Endothelial cell of umbilical vein (primary cell): Measurements from ENCODE around the gene MGARP. TPM values are rescaled to one million over a fixed set of nuclear protein-coding genes. Genes with fewer than 3 reads are reported as not detected.

Source experiments
- BruUV-seq: library from RNA; stranded (reverse); fragments of 400-500 nt; replicated peaks from 2 replicates; lab custom pipeline; 2021; lab: Mats Ljungman, UMichigan
- CTCF ChIA-PET: fragments of 300-600, 350-600 bp; sonication (Branson Sonifier 250); formaldehyde crosslinking; loops from one replicate; lab custom pipeline; 2021; ENCODE audit warnings: antibody characterized with exemption, inconsistent platforms; lab: Charles Lee
- POLR2A ChIA-PET: fragments of 300-600, 350-600 bp; sonication (Branson Sonifier 250); formaldehyde crosslinking; loops from one replicate; lab custom pipeline; 2021; ENCODE audit warnings: antibody characterized with exemption, inconsistent platforms; lab: Charles Lee
- DNase-seq: peaks from one replicate; pipeline ENCODE4 v3.0.0-alpha.2; 2011; ENCODE audit warnings: low read depth, low spot score
- FAIRE-seq: peaks from 2 replicates; lab custom pipeline; 2011; peaks lifted over from hg19 to GRCh38; lab: Jason Lieb, UNC
- H2AFZ ChIP-seq: 2 replicates; pipeline ENCODE4 v1.6.0; 2012; ENCODE audit warnings: low read depth, low read length, control low read depth, inconsistent platforms
- H3K27ac ChIP-seq: 2 replicates; pipeline ENCODE4 v1.5.1; 2011; ENCODE audit warnings: low read depth, mild to moderate bottlenecking, control low read depth, low read length, moderate library complexity; ENCODE audit not compliant: insufficient read depth
- H3K27me3 ChIP-seq, 2 experiments: 2 replicates each; pipeline versions ENCODE4 v1.6.0 to v1.6.1; 2011; ENCODE audit warnings: low read length in 2 of 2, mixed read lengths in 1 of 2; ENCODE audit not compliant: control insufficient read depth in 2 of 2, insufficient read depth in 2 of 2
- H3K36me3 ChIP-seq, 2 experiments: 2 replicates in 1 of 2; 3 replicates in 1 of 2; pipeline ENCODE4 v1.5.1; 2011; ENCODE audit warnings: low read length in 2 of 2, mild to moderate bottlenecking in 1 of 2, moderate library complexity in 1 of 2; ENCODE audit not compliant: control insufficient read depth in 2 of 2, insufficient read depth in 2 of 2; ENCODE audit errors: extremely low read depth in 1 of 2
- H3K4me1 ChIP-seq: 3 replicates; pipeline ENCODE4 v1.5.1; 2011; ENCODE audit warnings: mild to moderate bottlenecking, low read length; ENCODE audit not compliant: control insufficient read depth, insufficient read depth; ENCODE audit errors: extremely low read depth
- H3K4me2 ChIP-seq: 2 replicates; pipeline ENCODE4 v1.6.1; 2011; ENCODE audit warnings: low read length, control low read depth, mixed read lengths; ENCODE audit not compliant: insufficient read depth
- H3K4me3 ChIP-seq, 3 experiments: fragments of 200-600 bp in 1 of 3; sonication (generic), shearing (Covaris generic) in 1 of 3; replicated peaks in 1 of 3; 2 replicates each; pipeline ENCODE4 v1.5.1; 2011 to 2016; ENCODE audit warnings: control low read depth in 3 of 3, low read length in 3 of 3, mild to moderate bottlenecking in 2 of 3, inconsistent platforms in 1 of 3, low read depth in 1 of 3, moderate library complexity in 1 of 3; ENCODE audit not compliant: insufficient read depth in 1 of 3
- H3K79me2 ChIP-seq: 2 replicates; pipeline ENCODE4 v1.6.0; 2012; ENCODE audit warnings: low read length, inconsistent platforms; ENCODE audit not compliant: control insufficient read depth, insufficient read depth
- H3K9ac ChIP-seq: replicated peaks from 2 replicates; pipeline ENCODE3; 2011; ENCODE audit warnings: low read length, control low read depth; ENCODE audit not compliant: insufficient read depth; ENCODE audit errors: extremely low read depth
- H3K9me1 ChIP-seq: replicated peaks from 3 replicates; pipeline ENCODE4 v1.6.0; 2011; ENCODE audit warnings: mild to moderate bottlenecking, low read length; ENCODE audit not compliant: control insufficient read depth, insufficient read depth; ENCODE audit errors: extremely low read depth
- H3K9me3 ChIP-seq: replicated peaks from 2 replicates; pipeline ENCODE4 v1.5.1; 2012; ENCODE audit warnings: low read length, inconsistent platforms; ENCODE audit not compliant: control insufficient read depth, insufficient read depth
- H4K20me1 ChIP-seq: replicated peaks from 2 replicates; pipeline ENCODE3; 2011; ENCODE audit warnings: mild to moderate bottlenecking, low read length; ENCODE audit not compliant: control insufficient read depth, insufficient read depth; ENCODE audit errors: extremely low read depth
- EZH2 ChIP-seq: IDR thresholded peaks from 2 replicates; pipeline ENCODE4 v1.6.1; 2012; ENCODE audit warnings: borderline replicate concordance, low read depth, mild to moderate bottlenecking, moderate library complexity, low read length, inconsistent platforms; ENCODE audit not compliant: severe bottlenecking
- FOS ChIP-seq: IDR thresholded peaks from 2 replicates; pipeline ENCODE4 v1.6.1; 2011; ENCODE audit warnings: mild to moderate bottlenecking, low read length, moderate library complexity, borderline replicate concordance; ENCODE audit not compliant: insufficient read depth
- GATA2 ChIP-seq: IDR thresholded peaks from 2 replicates; pipeline ENCODE4 v1.7.0; 2011; ENCODE audit warnings: low read depth, mild to moderate bottlenecking, moderate library complexity, mixed read lengths, low read length; ENCODE audit not compliant: insufficient read length, insufficient read depth
- JUN ChIP-seq: IDR thresholded peaks from 2 replicates; pipeline ENCODE4 v1.6.1; 2011; ENCODE audit warnings: borderline replicate concordance, low read depth; ENCODE audit not compliant: insufficient read length, insufficient read depth
- MYC ChIP-seq: IDR thresholded peaks from one replicate; pipeline ENCODE4 v1.6.1; 2011; ENCODE audit warnings: mild to moderate bottlenecking, low read depth, low read length
- POLR2A ChIP-seq: IDR thresholded peaks from 2 replicates; pipeline ENCODE4 v1.6.1; 2012; ENCODE audit warnings: low read depth, mild to moderate bottlenecking, control low read depth, low read length
- POLR2AphosphoS5 ChIP-seq: IDR thresholded peaks from 2 replicates; pipeline ENCODE4 v1.6.1; 2012; ENCODE audit warnings: low read depth, mild to moderate bottlenecking, control low read depth, low read length, moderate library complexity; ENCODE audit not compliant: insufficient read depth
- dilution Hi-C: fragments of 300-500 bp; cut with MboI; formaldehyde crosslinking; loops from one replicate; pipeline ENCODE4 v1.15.0; 2019; ENCODE audit warnings: low sequenced_read_pairs; ENCODE audit not compliant: extremely low pct_ligation_motif_present
- intact Hi-C: fragments of 100-400 bp; cut with micrococcal nuclease; formaldehyde crosslinking; loops from one replicate; pipeline ENCODE4 v1.10.0; 2022
- polyA plus RNA-seq, 4 experiments: library from polyadenylated mRNA; depleted of rRNA in 3 of 4; stranded (reverse) in 3 of 4; unstranded in 1 of 4; fragments of >200 nt; gene quantifications; 2 replicates each; pipeline versions ENCODE4 v1.2.1 to v1.2.3, GENCODE V29; 2011 to 2012; ENCODE audit warnings: missing spikeins in 1 of 4
- total RNA-seq: library from RNA; stranded (reverse); gene quantifications from 2 replicates; pipeline ENCODE4 v1.2.3, GENCODE V29; 2021
- TF ChIP-seq, protein P1 (sequence below), 2 donors: IDR thresholded peaks; 1 replicate in 1 of 2; 2 replicates in 1 of 2; pipeline ENCODE4 v1.5.1; 2011; ENCODE audit warnings: low read length in 2 of 2, mild to moderate bottlenecking in 2 of 2, moderate library complexity in 2 of 2, control low read depth in 1 of 2, inconsistent platforms in 1 of 2, low read depth in 1 of 2; ENCODE audit not compliant: insufficient read depth in 1 of 2; ENCODE audit errors: extremely low read depth in 1 of 2
- TF ChIP-seq, protein P2 (sequence below): IDR thresholded peaks from 2 replicates; pipeline ENCODE4 v1.6.1; 2011; ENCODE audit not compliant: insufficient read depth, insufficient read length

The MGARP gene
- total and polyA plus RNA-seq, 2 donors (not counting 3 experiments of a cell fraction or from before 2014, with no cell fraction given), result 25.9 to 26.6 TPM

DNA sequence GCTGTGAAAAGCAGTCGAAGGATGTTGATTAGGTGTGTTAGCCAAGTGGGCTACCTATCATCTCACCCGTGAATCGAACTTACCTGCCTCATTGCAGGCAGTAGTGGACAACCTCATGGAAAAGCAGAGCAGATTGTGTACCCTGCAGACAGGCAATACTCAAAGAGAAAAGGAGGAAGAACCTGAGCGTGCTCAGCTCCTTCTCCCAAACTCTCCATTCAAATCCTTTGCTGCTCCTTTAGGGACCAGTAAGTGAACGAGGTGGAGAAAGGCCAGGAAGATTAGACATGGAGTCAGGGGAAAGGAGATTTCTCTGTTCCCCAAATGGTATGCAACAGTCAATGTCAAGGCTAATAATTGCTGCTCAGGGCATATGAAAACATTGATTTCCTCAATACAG is 57.8 kb downstream of the MGARP start:
- POLR2A ChIA-PET, result no interaction called here

More for the DNA sequence above, 57.8 kb downstream of the MGARP start:
- Histone ChIP-seq H3K4me2 (no peak overlapping the region), H3K27ac (no peak overlapping the region), H3K36me3 (no peaks in the 10 kb centered on the region), H3K4me1 (no peaks in the 10 kb centered on the region), H3K4me3 (no peak overlapping the region), H3K79me2 (no peaks in the 10 kb centered on the region), H3K9me1 (no peaks in the 10 kb centered on the region), H3K27me3 (no peaks in the 10 kb centered on the region), H4K20me1 (no peaks in the 10 kb centered on the region), H3K9me3 (no peaks in the 10 kb centered on the region), H2AFZ (no peak overlapping the region), H3K9ac (no peak overlapping the region)
- dilution Hi-C loops (no loop called here), intact Hi-C loops (no loop called here)
- no TSS peak for BruUV-seq
- DNase-seq, result no peak
- CTCF ChIA-PET, result no interaction called here
- no peak for FAIRE-seq
- TF ChIP-seq FOS (no peak), GATA2 (no peak), POLR2A (no peak), POLR2AphosphoS5 (no peak), MYC (no peak), JUN (no peak), EZH2 (no peak)
- TF ChIP-seq, protein P1, sequence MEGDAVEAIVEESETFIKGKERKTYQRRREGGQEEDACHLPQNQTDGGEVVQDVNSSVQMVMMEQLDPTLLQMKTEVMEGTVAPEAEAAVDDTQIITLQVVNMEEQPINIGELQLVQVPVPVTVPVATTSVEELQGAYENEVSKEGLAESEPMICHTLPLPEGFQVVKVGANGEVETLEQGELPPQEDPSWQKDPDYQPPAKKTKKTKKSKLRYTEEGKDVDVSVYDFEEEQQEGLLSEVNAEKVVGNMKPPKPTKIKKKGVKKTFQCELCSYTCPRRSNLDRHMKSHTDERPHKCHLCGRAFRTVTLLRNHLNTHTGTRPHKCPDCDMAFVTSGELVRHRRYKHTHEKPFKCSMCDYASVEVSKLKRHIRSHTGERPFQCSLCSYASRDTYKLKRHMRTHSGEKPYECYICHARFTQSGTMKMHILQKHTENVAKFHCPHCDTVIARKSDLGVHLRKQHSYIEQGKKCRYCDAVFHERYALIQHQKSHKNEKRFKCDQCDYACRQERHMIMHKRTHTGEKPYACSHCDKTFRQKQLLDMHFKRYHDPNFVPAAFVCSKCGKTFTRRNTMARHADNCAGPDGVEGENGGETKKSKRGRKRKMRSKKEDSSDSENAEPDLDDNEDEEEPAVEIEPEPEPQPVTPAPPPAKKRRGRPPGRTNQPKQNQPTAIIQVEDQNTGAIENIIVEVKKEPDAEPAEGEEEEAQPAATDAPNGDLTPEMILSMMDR (IDR thresholded peaks at IDR 0.05; ENCODE audit: extremely low read depth in 1 of 2, insufficient read depth in 1 of 2, low read depth in 1 of 2, low read length in 2 of 2), result no peak
- TF ChIP-seq, protein P2, sequence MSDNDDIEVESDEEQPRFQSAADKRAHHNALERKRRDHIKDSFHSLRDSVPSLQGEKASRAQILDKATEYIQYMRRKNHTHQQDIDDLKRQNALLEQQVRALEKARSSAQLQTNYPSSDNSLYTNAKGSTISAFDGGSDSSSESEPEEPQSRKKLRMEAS, result no peak
